ENCODE measurements around the gene ZNF746.

The ZNF746 gene

DNA sequence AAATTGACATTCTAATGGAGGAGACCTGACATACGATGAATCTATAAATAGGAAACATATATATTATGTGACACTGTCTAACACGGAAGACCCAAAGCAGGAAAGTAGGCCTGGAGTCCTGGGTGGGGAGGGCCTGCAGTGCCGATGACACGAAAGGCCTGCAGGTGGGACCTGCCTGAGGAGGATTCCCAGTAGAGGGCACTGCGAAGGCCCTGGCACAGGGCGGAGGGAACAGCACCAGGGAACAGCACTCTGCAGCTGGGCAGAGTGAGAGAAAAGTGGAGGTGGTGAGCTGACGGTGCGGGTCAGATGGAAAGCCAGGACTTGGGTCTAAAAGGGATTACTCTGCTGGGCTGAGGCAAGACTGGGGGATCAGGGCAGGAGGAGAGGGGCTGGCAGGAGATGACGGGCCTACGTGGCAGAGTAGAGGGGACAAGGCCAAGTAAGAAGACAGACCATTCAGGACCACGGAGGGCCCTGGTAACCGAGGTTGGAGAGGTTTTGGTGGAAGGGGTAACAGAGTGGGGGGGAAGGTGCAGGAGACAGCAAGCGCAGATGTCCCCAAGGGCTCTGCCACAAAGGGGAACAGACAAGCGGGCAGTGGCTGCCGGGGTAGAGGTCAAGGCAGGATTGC lies 8.1 kb downstream of the ZNF746 start:
- no peak for DNase-seq

DNA sequence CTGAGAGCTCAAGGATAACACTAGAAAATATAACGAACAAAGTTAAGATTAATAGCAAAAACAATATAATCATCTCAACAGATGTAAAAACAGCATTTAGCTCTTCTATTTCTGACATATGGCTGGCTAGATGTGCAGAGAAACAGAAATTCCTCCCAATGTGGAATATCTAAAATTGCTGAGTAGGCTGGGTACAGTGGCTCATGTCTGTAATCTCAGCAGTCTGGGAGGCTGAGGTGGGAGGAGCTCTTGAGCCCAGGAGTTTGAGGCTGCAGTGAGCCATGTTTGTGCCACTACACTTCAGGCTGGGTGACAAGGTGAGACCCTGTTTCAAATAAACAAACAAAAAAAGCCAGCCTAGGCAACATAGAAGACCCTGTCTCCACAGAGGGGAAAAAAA lies 18.0 kb downstream of the ZNF746 start:
- no peak for DNase-seq

- DNase-seq = no peak
Observed at GRCh38 chr7:149478754-149479153, 18.9 kb downstream of the ZNF746 start.

DNA sequence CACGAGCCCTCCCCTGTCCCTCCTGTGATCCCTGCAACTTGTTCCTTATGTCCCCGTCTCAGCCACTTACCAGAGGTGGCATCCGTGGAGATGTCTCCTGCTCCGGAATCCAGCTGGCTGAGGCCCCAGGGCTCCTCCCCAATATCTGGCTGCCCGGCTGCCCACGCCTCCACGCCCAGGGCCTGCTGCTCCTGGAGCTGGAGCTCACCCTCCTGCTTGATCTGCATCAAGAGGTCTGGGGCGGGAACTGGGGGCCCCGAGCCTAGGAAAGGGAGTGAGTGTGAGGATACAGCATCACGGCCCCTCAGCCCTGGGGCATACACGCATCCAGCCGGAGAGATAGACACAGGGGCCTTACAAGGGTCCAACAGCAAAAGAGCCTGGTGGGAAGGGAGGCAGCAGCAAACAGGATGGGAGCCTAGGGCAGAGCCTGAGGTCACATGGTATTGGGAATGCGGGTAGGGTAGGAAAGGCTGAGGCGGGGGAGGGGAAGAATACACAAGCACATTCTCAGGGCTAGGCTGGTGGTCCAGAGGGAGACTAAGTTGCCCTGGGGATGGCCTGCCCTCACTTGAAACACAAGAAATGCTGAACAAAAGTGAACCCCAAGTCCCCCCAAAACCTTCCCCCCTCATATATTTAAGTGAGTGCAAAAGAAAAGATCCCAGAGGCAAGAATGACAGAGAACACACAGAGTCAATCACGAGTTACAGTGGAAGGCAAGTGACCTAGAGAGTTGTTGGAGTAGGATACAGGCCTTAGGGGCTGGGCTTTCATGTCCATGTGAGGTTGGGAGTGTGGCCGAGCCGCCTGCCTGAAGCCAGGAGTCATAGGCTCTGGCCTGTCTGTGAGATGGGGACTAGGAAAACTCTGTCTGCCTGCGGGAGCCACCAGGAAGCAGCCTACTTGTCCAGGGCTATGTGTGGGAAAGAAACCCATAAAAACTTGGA lies 19.8 kb downstream of the ZNF746 start:
- no peak for DNase-seq

DNA sequence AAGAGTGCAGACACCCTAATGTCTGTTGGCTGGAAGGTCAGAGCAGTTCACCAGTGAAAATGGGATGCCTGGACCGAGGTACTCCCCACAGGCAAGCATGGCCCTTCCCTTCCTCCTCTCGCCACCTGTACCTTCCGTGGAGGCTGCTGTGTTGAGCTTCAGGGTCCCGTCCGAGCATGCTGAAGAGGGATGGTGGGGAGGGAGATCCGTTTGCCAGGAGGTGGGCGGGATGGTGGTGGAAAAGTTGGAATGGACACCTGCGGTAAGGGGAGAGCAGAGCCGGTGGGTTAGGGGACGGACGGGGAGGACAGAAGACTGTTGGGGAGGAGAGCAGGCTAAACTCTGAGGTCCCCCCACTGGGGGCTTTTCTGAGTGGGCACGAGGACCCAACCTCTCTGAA lies 20.8 kb downstream of the ZNF746 start:
- DNase-seq = no peak

DNA sequence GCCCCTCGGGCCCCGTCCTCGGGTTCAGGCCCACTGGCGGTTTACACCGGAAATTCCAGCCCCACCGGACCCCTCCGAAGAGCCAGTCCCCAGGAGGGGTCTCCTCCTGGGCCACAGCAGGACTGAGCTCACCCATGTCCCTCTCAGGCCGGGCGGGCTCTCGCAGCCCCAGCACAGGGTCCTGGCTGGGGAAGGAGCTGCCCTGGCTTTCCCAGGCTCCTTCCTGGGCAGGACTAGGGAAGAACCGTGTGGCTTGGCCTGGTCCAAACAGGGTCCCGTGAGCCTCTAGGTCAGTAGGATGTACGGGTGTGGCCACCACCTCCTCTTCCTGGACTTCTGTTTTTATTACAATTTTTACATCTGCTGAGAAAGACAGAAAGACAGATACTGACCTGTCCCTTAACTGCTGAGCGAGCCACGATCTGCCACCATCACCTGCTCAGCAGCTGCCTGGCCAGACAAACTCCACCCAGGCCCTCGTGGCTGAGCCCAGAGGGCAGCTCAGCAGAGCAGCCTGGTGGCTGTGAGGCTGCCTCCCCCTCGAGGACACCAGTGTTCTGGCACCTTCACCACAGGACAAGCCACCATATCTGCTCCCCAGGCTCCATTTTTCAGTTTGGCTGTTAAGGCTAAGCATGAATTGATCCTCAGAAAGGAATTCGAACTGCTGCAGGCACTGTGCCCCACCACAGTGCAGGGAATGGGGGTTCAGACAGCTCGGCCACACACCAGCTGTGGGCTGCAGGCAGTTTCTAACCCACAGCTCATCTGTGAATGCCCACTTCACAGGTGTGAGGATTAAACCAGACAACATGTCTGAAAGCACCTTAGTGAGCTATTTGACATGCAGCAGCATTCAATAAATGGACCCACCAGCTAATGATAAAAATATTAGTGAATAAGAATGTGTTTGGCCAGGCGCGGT lies 22.2 kb downstream of the ZNF746 start:
- DNase-seq = no peak

- DNase-seq = no peak
Observed at GRCh38 chr7:149474309-149475120, 23.1 kb downstream of the ZNF746 start.

- no peak for DNase-seq
Observed at GRCh38 chr7:149473251-149473650, 24.4 kb downstream of the ZNF746 start.

DNA sequence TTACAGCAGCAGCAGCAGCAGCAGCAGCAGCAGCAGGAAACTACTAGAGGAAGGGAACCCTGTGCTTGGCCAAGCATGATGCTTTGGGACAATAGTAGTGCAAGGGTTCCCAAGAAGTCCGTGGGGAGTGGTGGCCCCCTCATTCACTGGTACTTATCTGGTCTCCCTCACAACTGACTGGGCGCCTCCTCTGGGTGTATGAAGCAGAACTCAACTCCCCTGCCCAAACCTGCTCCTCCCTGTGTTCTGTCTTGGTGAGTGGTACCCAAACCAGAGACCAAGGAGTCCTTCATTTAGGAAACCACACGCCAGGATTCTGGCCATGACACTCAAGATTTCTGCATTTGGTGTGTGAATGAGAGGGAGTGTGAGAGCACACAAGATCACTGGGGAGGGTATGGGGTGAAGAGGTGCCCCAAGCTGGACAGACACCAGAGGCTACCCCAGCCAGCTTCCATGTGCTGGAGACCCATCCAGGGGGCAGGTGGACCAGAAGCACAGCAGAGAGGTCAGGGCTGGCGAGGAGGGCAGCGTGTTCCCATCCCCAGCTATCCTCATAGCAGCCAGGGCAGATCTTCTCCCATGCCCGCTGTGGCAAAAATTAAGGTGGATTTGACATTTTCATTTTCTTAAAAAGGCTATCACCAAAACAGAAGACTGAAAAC lies 26.2 kb downstream of the ZNF746 start:
- no peak for DNase-seq

GRCh38 chr7:149469806-149470205 lies 27.8 kb downstream of the ZNF746 start:
- DNase-seq = no peak

DNA sequence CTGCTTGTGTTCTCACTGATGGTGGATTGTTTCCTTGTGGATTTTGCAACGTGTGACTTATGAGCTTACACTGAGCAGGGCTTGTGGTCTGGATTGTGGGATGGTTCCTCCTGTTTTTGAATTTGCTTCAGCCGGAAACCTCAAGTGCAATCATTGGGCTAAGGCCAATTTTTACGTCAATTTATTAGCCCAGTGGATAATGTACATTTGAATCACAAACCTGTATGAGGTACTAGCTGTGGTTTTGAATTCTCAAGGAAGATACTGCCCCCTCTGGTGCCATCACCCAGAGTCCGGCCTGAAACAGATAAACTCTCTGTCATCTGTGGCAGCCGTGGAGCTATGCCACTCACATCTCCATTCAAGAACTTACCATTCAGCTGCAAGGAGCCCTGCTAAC lies 29.4 kb downstream of the ZNF746 start:
- no peak for DNase-seq

DNA sequence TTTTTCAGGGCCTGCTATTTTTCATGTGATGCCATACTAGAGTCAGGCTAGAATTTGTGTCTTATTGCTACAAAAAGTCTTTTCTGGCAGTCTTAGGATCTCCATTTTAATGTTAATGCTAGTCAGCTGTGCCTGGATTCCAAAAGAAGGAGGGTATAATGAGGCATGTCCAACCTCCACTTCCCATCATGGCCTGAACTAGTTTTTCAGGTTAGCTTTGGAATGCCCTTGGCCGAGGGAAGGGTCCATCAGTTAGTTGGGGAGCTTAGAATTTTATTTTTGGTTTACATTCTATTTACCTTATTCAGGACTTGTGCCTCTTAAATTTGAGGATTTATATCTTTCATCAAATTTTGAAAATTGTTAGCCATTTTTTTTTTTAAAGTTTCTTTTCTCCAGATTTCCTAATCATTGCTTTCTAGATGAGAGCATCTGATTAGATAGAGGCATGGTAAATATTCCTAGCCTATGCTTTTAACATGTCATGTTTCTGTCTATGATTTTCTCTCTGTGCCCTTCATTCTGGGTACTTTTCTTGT lies 30.2 kb downstream of the ZNF746 start:
- no peak for DNase-seq

DNA sequence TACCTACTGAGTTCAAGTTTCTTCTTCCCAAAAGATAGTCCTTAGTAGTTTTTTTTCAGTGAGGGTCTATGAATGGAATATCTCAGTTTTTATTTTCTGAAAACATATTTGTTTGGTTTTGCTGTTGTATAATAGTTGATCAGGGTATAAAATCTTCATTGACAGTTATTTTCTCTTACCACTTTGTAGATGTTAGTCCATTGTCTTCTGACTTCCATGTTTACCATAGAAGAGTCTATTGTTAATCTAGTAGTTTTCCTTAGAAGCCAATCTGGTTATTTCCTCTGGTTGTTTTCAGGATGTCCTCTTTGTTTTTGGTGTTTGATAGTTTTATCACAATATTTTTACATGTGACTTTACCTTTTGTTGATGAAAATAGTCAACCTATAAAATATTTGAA lies 31.2 kb downstream of the ZNF746 start:
- no peak for DNase-seq

GRCh38 chr7:149463500-149464161 lies 34.0 kb downstream of the ZNF746 start:
- DNase-seq = no peak

DNA sequence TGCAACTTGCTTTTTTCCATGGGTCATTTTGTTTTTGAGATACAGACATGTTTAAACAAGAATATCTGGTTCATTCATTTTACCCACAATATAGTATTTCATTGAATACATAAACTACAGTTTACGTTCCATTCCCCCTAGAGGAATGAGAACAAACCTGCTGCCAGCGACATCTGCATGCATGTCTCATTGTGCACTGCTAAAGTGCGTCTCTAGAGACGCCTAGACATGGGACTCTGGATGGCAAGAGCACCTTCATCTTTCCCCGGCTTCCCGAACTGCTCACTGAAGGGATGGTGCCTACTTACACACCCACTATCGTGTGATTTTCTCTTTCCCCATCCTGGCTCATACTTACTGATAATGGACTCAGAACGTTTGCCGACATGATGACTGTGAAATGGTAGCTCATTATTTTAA lies 35.5 kb downstream of the ZNF746 start:
- no peak for DNase-seq

GRCh38 chr7:149460493-149461277 lies 36.9 kb downstream of the ZNF746 start, which contains the start of gene ZNF777:
Gene ZNF777 (minus strand): TSS chr7:149461062. CDS start chr7:149456022, 5,040 bp downstream.
- peak; percentile 77 for DNase-seq

DNA sequence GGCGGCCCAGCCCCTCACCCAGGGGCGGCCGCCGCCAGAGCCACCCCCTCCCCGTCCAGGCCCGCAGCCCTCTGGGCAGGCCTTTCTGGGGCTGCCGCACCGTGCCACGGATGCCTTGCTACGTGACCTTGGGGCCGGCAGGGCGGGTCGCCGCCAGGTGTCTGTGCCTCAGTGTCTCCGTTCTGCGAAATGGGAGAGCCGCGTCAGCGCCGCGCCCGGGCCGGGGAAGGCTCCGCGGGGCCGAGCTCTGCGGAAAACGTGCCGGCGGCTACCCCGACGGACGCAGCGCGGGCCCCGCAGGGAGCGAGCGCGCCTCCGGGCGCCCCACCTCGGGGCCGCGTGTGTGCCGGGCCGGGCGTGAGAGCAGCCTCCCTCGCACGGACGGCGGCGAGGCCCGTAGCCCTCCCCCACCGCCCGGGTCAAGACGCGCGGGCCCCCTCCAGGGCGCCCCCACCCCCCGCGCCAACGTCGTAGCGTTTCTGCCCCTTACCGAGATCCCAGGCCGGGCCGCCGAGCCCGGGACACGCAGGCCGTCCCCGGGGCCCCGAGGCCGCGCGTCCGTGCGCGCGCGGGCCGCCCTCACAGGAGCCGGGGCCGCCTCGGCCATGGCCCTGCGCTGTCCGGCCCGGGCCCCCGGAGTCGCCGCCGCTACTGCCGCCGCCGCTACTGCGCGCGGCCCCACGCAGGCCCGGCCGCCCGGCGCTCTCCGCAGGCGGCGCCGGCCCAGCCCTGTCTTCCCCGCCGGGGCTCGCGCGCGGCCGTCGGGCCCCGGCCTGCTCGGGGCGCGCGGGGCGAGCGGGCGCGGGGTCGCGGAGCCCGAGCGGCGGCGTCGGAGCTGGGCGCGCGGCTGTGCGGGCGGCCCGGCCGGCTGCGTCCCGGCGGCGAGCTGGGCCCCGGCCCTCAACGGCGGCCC lies 37.8 kb downstream of the ZNF746 start:
- no peak for DNase-seq

DNA sequence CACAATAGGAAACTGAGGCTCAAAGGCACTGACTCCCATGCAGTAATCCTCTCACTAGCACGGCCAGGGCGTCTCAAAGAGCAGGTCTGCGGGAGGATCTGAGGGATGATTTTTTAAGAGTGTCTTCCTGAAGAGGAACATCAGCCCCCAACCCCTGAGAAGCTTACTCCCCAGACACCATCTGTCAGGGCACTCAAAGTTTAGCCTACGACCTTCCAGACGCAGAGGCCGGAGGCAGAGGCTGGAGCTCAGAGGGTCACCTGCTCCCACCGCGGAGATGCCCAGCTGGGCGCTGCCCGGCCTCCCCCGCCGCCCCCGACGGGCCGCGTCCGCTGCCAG lies 38.4 kb downstream of the ZNF746 start:
- DNase-seq = no peak

GRCh38 chr7:149458235-149458634 lies 39.4 kb downstream of the ZNF746 start:
- no peak for DNase-seq
